ENCODE measurements around the gene CABYR.

CABYR gene

DNA sequence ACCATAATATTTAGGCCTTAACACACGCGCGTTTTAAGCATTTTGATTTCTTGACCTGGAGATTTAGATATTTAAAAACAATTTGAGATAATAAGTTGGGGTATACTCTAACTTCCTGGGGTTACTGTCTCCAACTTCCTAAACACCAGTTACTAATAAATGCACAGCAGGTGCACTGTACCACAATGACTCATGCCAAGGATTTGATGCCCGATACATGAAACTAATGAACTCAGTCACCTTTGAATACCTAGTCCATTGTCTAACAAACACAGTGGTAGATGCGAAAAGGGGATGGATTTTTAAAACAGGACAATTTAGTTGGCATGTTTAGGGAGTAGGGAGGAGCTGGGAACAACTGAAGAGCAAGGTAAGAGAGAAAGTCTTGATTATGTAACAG, 21.2 kb downstream of the CABYR start:
- Histone ChIP-seq H3K79me2 (no peaks in the 10 kb centered on the region), H3K27me3 (ENCODE audit: control insufficient read depth, insufficient read depth, low read length) (no peaks in the 10 kb centered on the region), H3K36me3 (ENCODE audit: control insufficient read depth, insufficient read depth, low read length) (no peaks in the 10 kb centered on the region), H3K4me3 (ENCODE audit: low read depth, low read length) (no peak overlapping the region), H3K9me3 (ENCODE audit: control insufficient read depth, low read length) (no peaks in the 10 kb centered on the region), H3K4me2 (ENCODE audit: low read length) (no peak overlapping the region), H3K27ac (no peak overlapping the region), H3K4me1 (no peaks in the 10 kb centered on the region), H2AFZ (no peak overlapping the region), H3K9ac (no peak overlapping the region)
- TF ChIP-seq, protein P1, sequence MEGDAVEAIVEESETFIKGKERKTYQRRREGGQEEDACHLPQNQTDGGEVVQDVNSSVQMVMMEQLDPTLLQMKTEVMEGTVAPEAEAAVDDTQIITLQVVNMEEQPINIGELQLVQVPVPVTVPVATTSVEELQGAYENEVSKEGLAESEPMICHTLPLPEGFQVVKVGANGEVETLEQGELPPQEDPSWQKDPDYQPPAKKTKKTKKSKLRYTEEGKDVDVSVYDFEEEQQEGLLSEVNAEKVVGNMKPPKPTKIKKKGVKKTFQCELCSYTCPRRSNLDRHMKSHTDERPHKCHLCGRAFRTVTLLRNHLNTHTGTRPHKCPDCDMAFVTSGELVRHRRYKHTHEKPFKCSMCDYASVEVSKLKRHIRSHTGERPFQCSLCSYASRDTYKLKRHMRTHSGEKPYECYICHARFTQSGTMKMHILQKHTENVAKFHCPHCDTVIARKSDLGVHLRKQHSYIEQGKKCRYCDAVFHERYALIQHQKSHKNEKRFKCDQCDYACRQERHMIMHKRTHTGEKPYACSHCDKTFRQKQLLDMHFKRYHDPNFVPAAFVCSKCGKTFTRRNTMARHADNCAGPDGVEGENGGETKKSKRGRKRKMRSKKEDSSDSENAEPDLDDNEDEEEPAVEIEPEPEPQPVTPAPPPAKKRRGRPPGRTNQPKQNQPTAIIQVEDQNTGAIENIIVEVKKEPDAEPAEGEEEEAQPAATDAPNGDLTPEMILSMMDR (IDR thresholded peaks at IDR 0.05): no peak

DNA sequence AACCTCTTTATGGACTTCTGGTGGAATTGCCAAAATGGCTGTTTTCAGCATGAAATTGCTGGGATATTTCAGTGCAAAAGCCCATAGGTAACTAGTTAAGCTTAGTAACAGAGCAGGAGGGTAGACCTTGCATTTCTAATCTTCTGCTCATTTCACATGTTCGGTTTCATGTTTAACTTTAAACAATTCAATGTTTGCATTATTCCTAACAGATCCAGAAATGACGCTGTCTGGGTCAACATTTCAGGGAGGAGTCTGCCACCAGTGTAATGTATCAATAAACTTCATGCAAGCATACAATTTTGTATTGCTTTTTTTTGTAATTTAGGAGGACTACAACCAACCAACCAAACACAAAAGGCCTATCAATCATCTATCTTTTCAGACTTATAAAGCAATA, 22.4 kb downstream of the CABYR start:
- no peaks in the 10 kb centered on the region for H3K36me3 ChIP-seq (ENCODE audit: control insufficient read depth, insufficient read depth, low read length)
- no peaks in the 10 kb centered on the region for H3K27me3 ChIP-seq (ENCODE audit: control insufficient read depth, insufficient read depth, low read length)
- no peak overlapping the region for H3K27ac ChIP-seq
- H3K4me2 ChIP-seq (ENCODE audit: low read length): no peak overlapping the region
- no peak overlapping the region for H3K4me3 ChIP-seq (ENCODE audit: low read depth, low read length)
- TF ChIP-seq, protein P1 (IDR thresholded peaks at IDR 0.05): no peak
- H3K9me3 ChIP-seq (ENCODE audit: control insufficient read depth, low read length): no peaks in the 10 kb centered on the region
- no peak overlapping the region for H3K9ac ChIP-seq
- no peak overlapping the region for H2AFZ ChIP-seq
- H3K79me2 ChIP-seq: no peaks in the 10 kb centered on the region
- no peaks in the 10 kb centered on the region for H3K4me1 ChIP-seq

DNA sequence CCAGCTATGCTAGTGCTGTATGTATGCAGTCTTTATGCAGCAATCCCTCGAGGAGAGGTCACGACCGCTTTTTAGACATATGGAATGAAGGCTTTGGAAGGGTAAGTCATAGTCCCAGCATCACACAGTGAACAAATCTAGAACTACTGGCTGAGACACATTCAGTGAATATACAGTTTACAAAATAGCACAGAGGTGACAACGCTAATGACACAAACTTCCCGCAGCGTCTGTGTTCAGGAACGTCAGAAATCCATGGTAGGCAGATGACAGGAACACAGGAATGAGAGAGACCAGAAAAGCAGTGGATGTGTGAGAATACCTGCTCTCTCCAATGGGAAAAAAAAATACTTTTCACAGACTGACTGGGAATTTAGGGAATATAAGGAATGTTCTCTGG, 29.6 kb downstream of the CABYR start:
- Histone ChIP-seq H3K4me1 (no peaks in the 10 kb centered on the region), H3K36me3 (ENCODE audit: control insufficient read depth, insufficient read depth, low read length) (no peaks in the 10 kb centered on the region), H3K79me2 (no peaks in the 10 kb centered on the region), H3K9ac (no peak overlapping the region), H3K27me3 (ENCODE audit: control insufficient read depth, insufficient read depth, low read length) (no peaks in the 10 kb centered on the region), H3K4me2 (ENCODE audit: low read length) (no peak overlapping the region), H2AFZ (no peak overlapping the region), H3K9me3 (ENCODE audit: control insufficient read depth, low read length) (no peaks in the 10 kb centered on the region), H3K27ac (no peak overlapping the region), H3K4me3 (ENCODE audit: low read depth, low read length) (no peak overlapping the region)
- TF ChIP-seq, protein P1 (IDR thresholded peaks at IDR 0.05): no peak

DNA sequence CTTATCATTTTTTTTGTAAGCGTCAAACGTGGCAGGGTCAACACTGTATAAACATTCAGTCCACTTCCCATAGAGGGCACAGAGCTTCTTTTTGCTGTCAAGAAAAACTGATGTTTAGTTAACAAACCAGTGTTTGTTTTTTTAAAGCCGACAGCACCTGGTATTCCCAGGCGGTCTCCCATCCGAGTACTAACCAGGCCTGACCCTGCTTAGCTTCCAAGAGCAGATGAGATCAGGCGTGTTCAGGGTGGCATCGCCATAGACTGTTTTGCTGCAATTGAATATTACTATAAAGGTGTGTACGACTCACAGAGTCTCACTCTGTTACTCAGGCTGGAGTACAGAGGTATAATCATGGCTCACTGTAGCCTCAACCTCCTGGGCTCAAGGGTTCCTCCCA, 31.5 kb downstream of the CABYR start:
- no peak overlapping the region for H3K9ac ChIP-seq
- H3K4me2 ChIP-seq (ENCODE audit: low read length): no peak overlapping the region
- no peaks in the 10 kb centered on the region for H3K4me1 ChIP-seq
- H3K27ac ChIP-seq: no peak overlapping the region
- no peaks in the 10 kb centered on the region for H3K79me2 ChIP-seq
- no peaks in the 10 kb centered on the region for H3K27me3 ChIP-seq (ENCODE audit: control insufficient read depth, insufficient read depth, low read length)
- H2AFZ ChIP-seq: no peak overlapping the region
- H3K9me3 ChIP-seq (ENCODE audit: control insufficient read depth, low read length): no peaks in the 10 kb centered on the region
- H3K4me3 ChIP-seq (ENCODE audit: low read depth, low read length): no peak overlapping the region
- no peaks in the 10 kb centered on the region for H3K36me3 ChIP-seq (ENCODE audit: control insufficient read depth, insufficient read depth, low read length)
- TF ChIP-seq, protein P1 (IDR thresholded peaks at IDR 0.05): no peak

DNA sequence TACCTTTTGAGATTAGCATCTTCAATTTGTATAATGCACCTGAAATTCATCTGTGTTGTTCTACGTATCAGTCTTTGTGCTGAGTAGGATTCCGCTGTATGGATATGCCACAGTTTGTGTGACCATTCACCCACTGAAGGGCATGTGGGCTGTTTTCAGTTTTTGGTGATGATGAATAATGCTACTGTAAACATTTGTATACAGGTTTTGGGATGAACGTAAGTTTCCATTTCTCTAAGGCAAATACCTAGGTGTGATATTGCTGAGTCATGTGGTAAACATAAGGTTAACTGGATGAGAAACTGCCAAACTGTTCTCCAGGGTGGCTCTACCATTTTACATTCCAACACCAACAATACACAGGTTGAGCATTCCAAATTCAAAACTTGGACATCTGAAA, 35.1 kb downstream of the CABYR start:
- H3K4me3 ChIP-seq (ENCODE audit: low read depth, low read length): no peak overlapping the region
- H2AFZ ChIP-seq: no peak overlapping the region
- no peaks in the 10 kb centered on the region for H3K4me1 ChIP-seq
- H3K27me3 ChIP-seq (ENCODE audit: control insufficient read depth, insufficient read depth, low read length): no peaks in the 10 kb centered on the region
- H3K9me3 ChIP-seq (ENCODE audit: control insufficient read depth, low read length): no peaks in the 10 kb centered on the region
- no peaks in the 10 kb centered on the region for H3K79me2 ChIP-seq
- TF ChIP-seq, protein P1 (IDR thresholded peaks at IDR 0.05): no peak
- no peak overlapping the region for H3K27ac ChIP-seq
- H3K4me2 ChIP-seq (ENCODE audit: low read length): no peak overlapping the region
- H3K9ac ChIP-seq: no peak overlapping the region
- H3K36me3 ChIP-seq (ENCODE audit: control insufficient read depth, insufficient read depth, low read length): no peaks in the 10 kb centered on the region

All from parathyroid adenoma (tissue), 2 donors.